ENCODE results near the gene FAM111A. TPM values are rescaled to one million over a fixed set of nuclear protein-coding genes. Genes with fewer than 3 reads are reported as not detected.

Gene FAM111A
- total and polyA plus RNA-seq, 10 of the 15 experiments (the other 5 are each of a cell fraction or from before 2014, with no cell fraction given), result 26.6 to 95.0 (median 67.5) TPM

- no peak for ATAC-seq
- TF ChIP-seq, protein P1, sequence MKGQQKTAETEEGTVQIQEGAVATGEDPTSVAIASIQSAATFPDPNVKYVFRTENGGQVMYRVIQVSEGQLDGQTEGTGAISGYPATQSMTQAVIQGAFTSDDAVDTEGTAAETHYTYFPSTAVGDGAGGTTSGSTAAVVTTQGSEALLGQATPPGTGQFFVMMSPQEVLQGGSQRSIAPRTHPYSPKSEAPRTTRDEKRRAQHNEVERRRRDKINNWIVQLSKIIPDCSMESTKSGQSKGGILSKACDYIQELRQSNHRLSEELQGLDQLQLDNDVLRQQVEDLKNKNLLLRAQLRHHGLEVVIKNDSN (IDR thresholded peaks at IDR 0.05; ENCODE audit: borderline replicate concordance, extremely low read length, insufficient read depth, low read depth, low read length), result no peak
- TF ChIP-seq NR2C2 (IDR thresholded peaks at IDR 0.05; ENCODE audit: borderline replicate concordance, control insufficient read depth, insufficient read length, low read depth), result no peak
- no peak for TF ChIP-seq SKIL (IDR thresholded peaks at IDR 0.05; ENCODE audit: low read depth, poor library complexity, severe bottlenecking)
- TF ChIP-seq PML (IDR thresholded peaks at IDR 0.05; ENCODE audit: low read length), result no peak
- no peak for TF ChIP-seq CBX3 (IDR thresholded peaks at IDR 0.05; ENCODE audit: borderline replicate concordance, low read depth)
- TF ChIP-seq YBX1 (IDR thresholded peaks at IDR 0.05), result no peak
- TF ChIP-seq MAX (IDR thresholded peaks at IDR 0.05; ENCODE audit: low read depth, low read length), result no peak
- TF ChIP-seq TBL1XR1 (IDR thresholded peaks at IDR 0.05; ENCODE audit: low read depth, low read length), result no peak
- TF ChIP-seq NR2F1 (conservative IDR thresholded peaks at IDR 0.05), result no peak
- 93% methylated on average over 4 of the region's 4 CpGs for WGBS (ENCODE audit: insufficient coverage, insufficient replicate concordance, low lambda C conversion rate, missing lambda C conversion rate)
- in situ Hi-C loops (cut with MboI) (loop anchor here (25.0 kb wide), 1 partner anchor 1567 kb away; the partner anchor contains the start of gene MS4A15), intact Hi-C loops (cut with micrococcal nuclease; ENCODE audit: unreplicated experiment) (no loop called here)
- Histone ChIP-seq H3K27ac (ENCODE audit: control insufficient read depth, insufficient read depth) (no peak overlapping the region), H4K20me1 (ENCODE audit: control insufficient read depth, insufficient read depth) (no peaks in the 10 kb centered on the region), H2AFZ (ENCODE audit: control insufficient read depth, low read depth, low read length) (no peak overlapping the region), H3K9ac (ENCODE audit: control insufficient read depth, insufficient read depth, low read length) (no peak overlapping the region), H3K36me3 (ENCODE audit: control insufficient read depth in 2 of 2, insufficient read depth in 2 of 2, low read length in 1 of 2) (peaks cover 22 to 24% of the 10 kb centered on the region in 2 experiments; a peak in 3 of 4 replicates), H3K79me2 (ENCODE audit: control insufficient read depth, insufficient read depth, low read length) (no peaks in the 10 kb centered on the region), H3K9me3 (replicated peaks; ENCODE audit: control insufficient read depth, insufficient read depth, low read length) (no peaks in the 10 kb centered on the region; the same call in 2 of the 3 replicates), H3K4me1 (ENCODE audit: control insufficient read depth, insufficient read depth, low read length) (peaks cover 26% of the 10 kb centered on the region), H3K27me3 (replicated peaks in 1 of 2; ENCODE audit: control insufficient read depth in 2 of 2, insufficient read depth in 2 of 2, low read length in 1 of 2) (no peaks in the 10 kb centered on the region), H3K4me3 (no peak overlapping the region), H3K4me2 (ENCODE audit: control insufficient read depth, insufficient read depth) (no peak overlapping the region)
- DNase-seq (ENCODE audit: low read depth, low spot score), result no peak
- SMC1A ChIA-PET (ENCODE audit: uncharacterized antibody, unreplicated experiment), result no interaction called here
- FAIRE-seq, result no peak
- no TSS peak for BruUV-seq (replicated peaks)
- POLR2A ChIA-PET, result no interaction called here
- CTCF ChIA-PET, result interaction anchor here (33.5 kb wide), 1 partner anchor 16 kb away, joined by 1180 read pairs; the partner anchor contains the start of gene DTX4
- RAD21 ChIA-PET (ENCODE audit: unreplicated experiment), result no interaction called here
These were observed 52.9 kb downstream of the FAM111A start for GRCh38 chr11:59195586-59195985.

Data from GM12878 (cell line).